Measurements from ENCODE around the gene PXMP2.

Gene PXMP2

DNA sequence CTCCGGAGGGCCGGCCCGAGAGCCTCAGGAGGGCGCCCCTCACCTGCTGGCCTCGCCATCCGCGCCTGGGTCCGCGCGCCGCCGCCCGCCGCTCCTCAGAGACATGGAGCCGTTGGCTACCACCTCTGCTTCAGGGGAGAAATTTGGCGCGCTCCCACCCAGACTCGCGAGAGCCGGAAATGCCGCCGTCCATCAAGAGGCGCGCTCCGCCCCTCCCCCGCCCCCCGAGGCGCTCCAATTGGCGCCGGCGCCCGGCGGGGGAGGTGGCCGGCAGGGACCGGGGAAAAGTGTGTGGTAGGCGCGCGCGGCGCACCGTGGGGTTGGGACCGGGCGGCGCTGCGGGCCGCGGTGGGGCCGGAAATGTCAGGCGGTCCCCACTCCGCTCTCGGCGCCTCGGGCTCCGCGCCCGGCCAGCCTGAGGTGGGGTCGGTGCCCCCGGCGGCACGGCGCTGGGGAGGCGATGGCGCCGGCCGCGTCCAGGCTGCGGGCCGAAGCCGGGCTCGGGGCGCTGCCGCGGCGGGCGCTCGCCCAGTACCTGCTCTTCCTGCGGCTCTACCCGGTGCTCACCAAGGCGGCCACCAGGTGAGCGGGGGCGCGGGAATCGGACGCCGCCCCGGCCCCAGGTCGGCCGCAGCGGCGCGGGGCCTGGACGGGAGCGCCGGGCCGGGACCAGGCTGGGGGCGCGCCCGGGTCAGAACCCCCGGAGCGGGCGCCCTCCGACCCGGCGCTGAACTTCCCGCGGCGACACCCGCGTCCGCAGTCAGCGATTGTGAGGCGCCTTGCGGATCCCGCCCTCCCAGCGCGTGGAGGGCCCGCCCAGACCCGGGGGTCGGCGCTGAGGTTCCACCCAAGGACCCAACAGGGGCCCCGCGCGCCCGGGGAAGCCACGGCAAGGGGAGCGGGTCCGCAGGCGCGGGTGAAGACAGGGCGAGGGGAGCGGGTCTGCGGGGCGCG lies at the start of gene PXMP2, which contains the start of gene POLE:
PXMP2 (plus strand) TSS at position 377 of the 954 bp plus-strand sequence; CDS start at position 461, 84 bp downstream.
POLE (minus strand) TSS at position 132 of the 954 bp plus-strand sequence; CDS start at position 105, 27 bp downstream.
- peak; percentile 98 for DNase-seq

DNA sequence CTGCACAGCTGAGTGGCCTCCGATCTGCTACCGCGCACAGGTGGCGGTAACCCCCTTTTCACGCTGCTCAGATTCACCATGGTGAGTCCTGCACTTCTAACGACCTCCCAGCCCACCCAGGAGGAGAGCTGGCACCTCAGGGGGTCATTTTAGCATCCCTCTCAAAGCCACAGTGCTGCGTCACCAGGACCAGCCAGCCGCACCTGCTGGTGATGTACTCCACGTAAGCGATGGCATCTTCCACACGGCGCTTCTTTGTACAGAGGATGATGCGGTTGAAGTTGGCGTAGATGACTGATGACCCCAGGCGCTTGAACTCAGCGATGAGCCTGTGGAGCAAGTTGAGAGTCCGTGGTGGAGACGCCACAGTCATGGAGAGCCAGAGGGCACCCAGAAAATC lies 49.6 kb upstream of the PXMP2 start:
- no peak for DNase-seq

DNA sequence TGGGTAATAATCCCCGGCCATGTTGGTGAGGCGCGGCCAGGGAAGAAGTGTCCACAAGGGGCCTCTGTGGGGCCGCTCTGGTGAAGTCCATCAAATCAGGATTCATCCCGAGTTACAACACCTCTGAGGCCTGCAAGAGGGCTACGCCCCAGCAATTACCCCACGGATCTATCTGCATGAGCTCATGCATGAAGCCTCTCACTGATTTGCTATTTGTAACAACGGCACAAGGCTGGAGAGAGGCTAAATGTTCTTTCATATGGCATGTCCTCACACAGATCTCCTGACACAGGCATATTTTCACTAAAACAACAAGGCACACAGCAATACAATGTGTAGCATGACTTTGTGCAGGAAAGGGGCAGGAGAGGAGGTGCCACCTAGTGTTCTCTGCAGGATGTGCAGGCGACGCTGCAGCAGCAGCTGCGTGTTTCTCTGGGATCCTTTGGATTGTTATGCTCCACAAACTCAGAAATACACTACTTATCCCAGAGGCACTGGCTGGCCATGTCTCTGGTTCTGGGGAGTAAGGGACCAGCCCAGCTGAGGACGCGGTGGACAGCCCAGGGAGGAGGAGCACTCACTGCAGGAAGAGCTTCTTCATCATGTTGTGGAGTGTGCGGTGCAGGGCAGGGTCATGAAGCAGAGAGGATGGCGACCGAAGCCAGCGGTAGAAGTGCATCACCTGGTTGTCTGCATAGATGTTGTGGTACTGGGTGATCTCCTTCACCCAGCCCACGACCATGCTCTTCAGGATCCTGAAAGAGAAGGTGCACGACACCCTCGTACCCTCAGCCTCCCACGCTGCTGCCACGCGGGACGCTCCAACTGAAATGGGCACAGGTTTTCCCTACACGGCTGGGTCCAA lies 48.6 kb upstream of the PXMP2 start:
- DNase-seq: peak; percentile 13

DNA sequence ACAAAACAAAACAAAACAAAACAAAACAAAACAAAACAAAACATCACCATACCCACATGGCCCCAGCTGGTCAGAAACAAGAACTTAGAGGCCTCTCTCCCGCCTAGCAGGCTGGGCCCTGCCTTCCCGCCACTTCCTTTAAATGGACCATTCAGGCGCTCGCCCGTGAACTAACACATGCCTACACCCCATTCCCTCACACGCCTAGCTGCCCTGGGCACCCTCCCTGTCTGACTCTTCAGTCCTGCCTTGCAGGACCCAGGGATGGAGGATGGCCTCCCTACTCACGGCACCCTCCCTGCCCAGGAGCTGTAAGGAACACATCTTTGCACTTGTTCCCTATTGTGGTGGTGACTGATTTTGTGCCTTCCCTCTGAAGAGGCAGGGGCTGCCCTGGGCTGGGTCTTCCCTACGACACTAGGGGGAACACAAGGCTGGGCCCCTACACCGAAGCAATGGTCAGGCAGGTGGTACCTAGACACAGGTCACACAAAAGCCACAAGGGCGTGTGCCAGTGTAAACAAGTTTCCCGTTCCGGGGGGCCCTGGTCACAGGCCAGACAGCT lies 47.3 kb upstream of the PXMP2 start:
- no peak for DNase-seq

DNA sequence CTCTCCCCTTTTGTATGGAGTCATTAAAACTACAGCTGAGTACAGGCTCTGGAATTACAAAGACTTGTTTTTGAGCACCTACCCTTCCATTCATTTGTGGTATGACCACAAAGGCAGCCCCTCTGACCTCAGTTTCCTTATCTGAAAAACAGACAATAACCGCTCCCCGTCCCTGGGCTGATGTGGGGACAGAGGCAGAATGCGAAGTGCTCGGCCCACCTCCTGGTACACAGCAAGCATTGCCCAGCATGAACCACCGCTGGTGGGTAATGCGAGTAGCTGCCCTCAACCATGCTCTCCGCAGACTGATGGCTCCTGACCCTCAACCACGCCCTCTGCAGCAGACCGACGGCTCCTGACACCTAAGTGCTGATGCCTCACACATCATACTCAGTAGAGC lies 46.5 kb upstream of the PXMP2 start:
- no peak for DNase-seq

DNA sequence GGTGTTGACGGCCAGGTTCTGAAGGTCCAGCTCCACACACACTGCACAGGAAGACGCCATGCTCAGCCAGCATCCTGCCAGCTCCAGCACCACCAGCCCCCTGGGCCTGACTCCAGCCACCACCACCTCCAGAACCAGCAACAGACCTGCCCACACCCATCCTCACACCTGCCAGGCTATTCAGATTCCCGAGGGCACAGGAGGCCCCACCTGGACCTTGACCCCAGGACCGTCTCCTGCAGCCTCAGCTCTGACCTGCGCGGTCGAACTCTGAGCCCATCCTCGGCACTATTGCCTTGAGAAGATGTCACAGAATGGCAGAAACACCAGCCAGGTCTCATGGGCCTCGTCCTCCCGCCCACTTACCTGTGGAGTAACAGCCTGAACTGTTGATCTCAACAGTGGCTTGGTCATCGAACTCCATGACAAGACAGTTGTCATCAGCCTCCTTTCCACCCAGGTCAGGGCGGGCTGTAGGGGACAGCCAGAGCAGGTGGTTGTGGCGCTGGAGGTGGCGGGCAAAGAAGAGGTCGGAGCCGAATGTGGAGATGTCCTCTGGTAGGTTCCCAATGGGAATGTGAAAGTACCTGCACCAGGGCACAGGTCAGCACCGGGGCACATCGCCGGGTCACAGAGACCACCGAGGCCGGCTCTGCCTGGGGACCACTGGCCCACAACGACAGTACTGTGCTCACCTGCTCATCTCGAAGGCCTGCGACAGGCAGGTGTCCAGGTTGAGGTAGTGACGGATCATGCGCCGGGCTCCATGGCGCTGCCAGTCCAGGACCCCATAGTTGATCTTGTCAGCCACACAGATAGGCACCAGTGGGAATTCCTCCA lies 45.4 kb upstream of the PXMP2 start:
- DNase-seq: no peak

DNA sequence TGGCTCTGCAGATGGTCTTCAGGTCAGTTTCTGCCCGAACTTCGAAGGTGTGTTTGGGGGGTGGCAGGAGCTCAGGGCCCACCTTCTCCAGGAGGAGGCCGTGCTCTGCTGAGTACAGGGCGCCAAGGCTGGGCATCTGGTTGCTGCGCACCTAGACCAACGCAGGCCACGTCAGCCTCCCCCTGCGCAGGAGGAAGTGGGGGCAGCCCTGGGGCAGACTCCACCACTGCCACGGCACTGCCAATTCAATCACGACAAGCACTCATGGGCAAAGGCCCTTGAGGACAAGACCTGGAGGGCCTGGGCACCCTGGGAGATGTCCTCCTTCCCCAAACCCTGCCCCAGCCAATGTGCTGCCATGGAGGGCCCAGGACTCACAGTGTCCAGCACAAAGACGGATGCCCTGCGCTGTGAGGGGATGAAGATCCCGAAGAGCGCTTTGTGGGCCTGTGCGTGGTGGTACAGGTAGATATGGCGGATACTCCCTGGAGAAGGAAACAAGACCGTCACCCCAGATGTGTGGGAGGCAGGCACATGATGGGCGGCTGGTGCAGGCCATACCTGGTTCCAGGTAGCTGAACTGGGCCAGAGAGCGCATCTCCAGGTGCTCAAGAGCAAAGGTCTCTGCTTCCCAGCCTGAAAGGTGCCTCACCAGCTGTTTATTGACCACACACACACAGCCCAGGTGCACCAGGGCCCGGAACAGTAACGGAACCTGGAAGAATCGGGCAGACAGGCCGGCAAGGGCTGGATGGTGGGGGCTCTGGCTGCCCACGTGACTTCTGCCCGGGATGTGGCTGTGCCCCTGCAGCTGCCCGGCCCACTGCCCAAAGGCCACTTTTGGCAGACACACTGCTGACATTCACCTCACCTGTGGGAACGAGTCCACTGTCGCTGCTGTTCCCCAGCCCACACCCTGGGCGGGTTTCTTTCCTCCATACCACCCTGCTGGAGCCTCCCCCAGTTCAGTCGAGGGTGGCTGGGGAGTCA lies 44.2 kb upstream of the PXMP2 start:
- no peak for DNase-seq

DNA sequence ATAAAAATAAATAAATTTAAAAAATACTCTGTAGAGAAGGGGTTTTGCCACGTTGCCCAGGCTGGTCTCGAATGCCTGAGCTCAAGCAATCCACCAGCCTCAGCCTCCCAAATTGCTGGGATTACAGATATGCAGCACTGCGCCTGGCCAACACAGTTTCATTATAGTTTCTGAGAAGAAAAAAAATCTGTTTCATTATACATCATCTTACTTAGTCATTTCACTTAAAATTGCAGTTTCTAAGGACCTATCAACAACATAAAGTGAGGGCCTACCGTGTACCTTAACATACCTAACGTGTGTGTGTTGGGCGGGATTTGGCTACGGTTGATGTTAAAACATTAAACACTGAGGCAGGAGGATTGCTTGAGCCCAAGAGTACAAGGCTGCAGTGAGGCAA lies 40.5 kb upstream of the PXMP2 start:
- no peak for DNase-seq

DNA sequence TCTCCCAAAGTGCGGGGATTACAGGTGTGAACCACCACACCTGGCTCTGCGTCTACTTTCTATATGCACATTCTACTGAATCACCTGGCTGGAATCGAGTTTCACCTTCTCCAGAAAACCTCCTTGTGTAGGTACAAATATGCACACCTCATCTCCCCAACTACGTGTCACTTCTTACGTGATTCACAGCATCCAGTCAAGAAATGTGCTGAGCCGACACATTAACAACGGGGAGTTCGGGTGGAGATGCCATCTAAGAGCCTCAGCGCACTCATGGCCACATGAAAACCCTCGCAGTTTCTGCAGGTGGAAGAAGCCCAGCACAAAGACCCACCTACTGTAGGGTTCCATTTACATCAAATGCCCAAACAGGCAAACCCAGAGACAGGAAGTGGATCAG lies 39.5 kb upstream of the PXMP2 start:
- DNase-seq: no peak

DNA sequence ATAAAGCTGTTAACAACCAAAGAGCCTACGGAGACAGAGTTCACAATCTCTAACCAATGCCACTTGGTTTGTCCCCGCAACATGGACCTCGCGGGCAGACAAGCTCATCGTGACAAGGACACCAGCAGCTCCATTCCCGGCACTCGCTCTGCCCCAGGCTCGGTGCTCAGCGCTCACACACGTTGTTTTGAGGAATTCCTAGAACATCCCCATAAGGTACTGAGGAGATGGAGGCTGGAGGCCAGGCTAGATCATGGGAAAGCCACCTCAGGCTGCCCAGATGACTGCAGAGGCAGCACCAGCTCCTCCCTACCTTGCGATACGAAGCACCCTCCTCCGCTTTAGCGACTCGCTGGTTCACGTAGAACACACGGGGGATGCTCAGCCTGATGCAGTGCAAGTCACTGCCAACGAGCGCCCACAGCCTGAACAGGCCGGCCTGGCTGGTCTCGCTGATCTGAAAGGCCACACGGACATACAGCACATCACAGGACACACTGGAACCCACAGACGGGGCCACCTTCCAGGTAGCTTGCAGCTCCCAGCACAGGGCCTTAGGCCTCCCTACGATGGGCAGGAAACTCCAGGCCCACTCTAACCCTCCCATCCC lies 38.7 kb upstream of the PXMP2 start:
- DNase-seq: no peak

DNA sequence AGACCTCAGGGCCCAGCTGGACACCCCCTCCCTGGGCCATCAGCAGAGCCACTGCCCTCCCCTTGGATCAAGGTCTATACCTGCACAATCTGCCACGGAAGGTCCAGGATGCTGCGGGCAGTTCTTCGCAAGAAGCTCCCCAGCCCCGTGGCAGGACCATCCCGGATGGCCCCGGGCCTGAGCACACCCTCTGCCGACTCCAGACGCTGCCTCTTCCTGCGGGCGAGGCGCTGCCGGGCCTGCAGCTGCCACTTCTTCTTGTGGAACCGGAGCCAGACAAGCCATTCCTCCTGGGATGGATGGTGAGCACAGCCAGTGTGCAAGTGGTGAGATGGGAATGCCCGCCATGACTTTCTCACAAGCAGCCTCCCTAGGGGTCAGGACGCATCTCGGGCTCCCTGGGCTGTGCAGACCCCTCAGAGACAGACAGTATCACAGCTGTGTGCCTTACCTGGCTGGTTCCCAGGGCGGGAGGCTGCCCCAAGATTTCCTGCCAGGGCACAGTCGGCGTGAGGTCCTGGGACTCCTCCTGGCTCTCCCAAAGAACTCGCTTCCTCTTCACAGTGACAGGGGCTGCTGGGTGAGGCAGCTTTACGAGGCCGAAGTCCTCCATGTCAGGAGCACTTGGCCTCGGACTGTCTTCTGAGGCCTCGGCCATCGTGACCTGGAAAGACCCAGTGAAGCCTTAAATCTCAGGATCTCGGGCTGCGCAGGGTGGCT lies 38.0 kb upstream of the PXMP2 start:
- no peak for DNase-seq

DNA sequence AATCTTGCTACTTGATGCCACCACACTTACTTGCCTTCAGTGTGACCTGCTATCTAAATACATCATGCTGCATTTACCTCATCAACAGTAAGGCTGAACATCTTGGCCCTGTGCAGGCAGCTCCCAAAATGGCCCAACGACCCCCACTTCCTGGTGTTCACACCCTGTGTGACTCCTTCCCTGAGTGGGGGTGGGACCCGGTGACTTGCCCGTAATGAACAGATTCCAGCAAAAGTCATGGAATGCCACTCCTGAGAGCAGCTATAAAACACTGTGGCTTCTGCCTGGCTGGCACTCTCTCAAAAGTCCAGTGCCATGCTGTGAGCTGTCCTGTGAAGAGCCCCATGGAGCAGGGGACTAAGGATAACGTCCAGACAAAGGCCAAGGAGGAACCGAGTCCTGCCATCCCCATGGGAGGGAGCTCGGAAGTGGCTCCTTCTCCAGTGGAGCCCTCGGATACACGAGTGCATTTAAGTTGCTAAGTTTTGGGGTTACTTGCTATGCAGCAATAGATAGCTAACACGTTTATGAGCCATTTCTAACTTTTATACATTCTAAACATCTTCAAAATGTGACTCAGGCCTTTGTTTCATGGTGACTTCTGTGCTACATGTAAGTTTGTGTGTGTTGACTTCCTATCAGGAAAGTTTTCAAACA lies 35.8 kb upstream of the PXMP2 start:
- DNase-seq: no peak

DNA sequence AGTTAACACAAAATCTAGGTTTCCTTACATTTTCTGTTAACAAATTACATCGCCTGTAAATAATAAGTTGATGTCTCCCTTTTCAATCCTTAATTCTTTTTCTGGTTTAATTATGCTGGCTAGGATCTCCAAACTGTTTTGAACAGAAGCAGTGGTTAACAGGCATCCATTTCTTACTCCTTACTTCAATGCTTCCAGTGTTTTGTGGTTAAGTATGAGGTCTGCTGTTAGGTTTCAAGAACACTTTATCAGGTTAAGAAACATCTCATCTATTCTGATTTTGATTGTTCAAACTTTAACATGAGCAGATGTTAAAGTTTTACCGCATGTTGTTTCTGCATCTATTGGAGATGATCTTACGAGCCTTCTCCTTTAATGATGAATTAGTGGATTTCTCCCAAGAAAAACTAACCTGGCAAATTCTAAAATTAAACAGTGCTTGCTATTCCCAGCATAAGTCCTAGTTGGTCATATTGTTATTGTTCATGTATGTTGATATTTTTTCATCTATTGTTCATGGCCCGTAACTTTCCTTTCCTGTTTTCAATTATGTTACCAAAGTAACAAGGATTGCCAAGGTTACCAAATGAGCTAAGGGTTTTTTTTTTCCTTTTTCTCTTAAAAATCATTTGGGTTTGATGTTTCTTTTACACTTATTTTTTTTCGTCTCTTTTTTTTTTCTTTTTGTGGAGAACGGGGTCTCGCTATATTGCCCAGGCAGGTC lies 33.7 kb upstream of the PXMP2 start:
- no peak for DNase-seq

DNA sequence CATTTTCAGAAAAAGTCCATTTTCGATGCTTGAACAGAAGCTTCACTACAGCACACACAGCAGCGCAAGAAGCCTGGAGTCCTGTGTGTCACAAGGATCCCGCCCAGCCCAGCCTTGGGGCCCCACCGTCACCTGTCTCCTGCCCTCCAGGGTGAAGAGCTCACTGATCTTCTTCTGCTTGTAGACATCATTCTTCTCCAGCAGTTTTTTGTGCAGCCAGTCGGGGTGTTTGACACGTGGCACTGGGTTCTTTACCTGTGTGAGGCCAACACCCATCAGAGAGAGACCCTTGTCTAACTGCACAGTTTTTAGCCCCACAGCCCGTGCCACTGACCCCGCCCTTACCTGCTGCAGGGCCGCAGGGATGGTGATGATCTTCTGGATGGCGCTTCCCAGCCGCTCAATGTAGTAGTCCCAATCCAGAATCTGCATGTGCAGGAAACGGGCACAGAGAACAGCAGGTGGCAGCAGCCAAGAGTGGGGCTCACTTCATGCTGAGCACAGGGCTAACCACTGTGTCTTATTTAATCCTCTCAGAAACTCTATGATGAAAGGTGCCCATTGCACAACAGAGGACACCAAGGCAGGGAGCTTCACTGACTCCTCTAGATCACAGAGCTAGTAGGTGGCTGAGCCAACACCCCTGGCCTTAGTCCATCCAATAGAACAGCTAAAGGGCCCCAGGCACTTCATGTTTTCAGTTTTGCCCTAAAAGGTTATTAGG lies 30.2 kb upstream of the PXMP2 start:
- DNase-seq: no peak

DNA sequence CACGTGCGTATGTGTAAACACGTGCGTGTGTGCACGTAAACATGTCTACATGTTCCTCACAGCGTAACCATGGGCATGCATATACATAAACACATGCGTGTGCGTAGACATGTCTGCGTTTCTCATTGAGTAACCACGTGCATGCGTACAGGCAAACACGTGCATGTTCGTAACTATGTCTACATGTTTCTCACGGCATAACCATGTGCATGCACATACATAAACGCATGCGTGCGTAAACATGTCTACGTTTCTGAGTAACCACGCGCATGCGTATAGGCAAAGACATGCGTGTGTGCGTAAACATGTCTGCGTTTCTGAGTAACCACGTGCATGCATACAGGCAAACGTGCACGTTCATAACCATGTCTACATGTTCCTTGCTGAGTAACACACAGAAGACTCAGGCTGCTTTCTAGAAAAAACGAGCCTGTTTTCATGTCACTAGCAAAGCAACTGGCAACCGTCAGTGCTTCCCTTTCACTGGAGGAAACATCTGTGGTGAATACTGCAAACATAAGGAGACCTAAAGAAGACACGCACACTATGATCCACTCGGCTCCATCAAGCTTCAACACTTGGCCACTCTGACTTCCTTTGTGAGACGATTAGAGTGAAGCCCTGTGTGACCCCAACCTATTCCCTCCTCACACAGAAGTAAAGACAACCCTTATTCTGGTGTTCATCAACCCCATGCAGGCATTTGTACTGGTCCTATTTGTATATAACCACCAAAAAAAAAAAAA lies 29.1 kb upstream of the PXMP2 start:
- DNase-seq: no peak

DNA sequence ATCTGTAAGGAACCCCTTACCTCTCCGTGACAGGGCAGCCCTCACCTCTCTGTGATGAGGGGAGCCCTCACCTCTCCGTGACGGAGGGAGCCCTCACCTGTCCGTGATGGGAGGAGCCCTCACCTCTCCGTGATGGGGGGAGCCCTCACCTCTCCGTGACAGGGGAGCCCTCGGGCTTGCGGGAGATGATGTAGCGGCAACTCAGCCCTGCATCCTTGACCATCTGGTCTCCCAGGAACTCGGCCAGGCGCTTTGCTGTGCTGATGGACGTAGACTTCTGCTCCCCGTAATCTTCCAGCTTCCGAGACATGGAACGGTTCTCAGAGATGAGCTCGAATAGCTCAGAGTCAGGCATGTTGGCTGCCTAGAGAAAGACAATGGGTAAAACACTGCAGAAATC lies 28.2 kb upstream of the PXMP2 start:
- DNase-seq: no peak

DNA sequence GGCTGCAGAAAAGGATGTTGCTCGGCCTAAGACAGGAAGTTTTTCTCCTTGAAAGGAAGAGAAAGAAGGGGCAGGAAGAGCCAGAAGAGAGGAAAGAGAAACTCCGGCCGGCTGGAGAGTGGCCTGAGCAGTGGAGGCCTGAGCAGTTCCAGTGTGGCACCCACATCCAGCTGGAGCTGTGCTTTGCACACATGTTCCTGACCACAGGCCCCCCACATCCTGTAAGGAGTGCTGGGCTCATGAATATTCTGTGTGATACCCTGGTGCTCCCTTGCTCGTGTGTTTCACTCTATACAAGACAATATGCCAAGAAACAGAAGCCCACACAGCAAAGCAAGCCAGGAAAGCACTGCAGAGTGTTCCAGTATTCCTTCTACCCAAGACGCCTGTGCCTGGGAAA lies 27.3 kb upstream of the PXMP2 start:
- no peak for DNase-seq

All from OCI-M1 (cell line).